GM12892 (cell line): ENCODE data around the gene EGFL7.

Experiments
- POLR2A ChIP-seq: IDR thresholded peaks from 2 replicates; pipeline ENCODE4 v1.6.1; 2011; ENCODE audit warnings: low read depth, low read length, control low read depth
- POLR2AphosphoS5 ChIP-seq: IDR thresholded peaks from 2 replicates; pipeline ENCODE4 v1.6.1; 2011; ENCODE audit warnings: low read depth, low read length, control low read depth
- TAF1 ChIP-seq: IDR thresholded peaks from 2 replicates; pipeline ENCODE4 v1.6.1; 2011; ENCODE audit warnings: low read depth, mild to moderate bottlenecking, control low read depth, low read length, borderline replicate concordance

DNA sequence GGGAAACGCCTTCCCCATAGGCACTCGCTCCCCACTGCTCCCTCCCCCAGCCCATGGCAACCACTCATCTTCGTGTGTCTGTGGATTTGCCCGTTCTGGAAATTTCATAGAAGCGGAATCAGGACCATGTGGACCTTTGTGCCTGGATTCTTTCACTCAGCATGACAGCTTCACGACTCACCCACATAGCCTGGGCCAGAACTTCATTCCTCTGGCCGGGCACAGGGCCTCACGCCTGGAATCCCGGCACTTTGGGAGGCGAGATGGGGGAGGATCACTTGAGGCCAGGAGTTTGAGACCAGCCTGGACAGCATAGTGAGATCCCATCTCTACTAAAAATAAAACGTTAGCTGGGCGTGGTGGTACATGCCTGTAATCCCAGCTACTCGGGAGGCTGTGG, 37.6 kb downstream of the EGFL7 start:
- TF ChIP-seq POLR2A (no peak), TAF1 (no peak), POLR2AphosphoS5 (no peak)
